ENCODE results near the gene LINGO3.

GRCh38 chr19:2270423-2271233, 37.3 kb downstream of the LINGO3 start:
- TF ChIP-seq POLR2AphosphoS5 (IDR thresholded peaks at IDR 0.05; ENCODE audit: low read depth, low read length) (no peak), TAF1 (IDR thresholded peaks at IDR 0.05; ENCODE audit: borderline replicate concordance, low read depth, low read length) (0 out of 2 replicates have a peak, but pooled peaks have one; percentile 54)

All from GM12892 (cell line).